Endometrial microvascular endothelial cells (primary cell): Measurements from ENCODE around the gene KLK12. TPM values are rescaled to one million over a fixed set of nuclear protein-coding genes. Genes with fewer than 3 reads are reported as not detected.

Experiments used
- in situ Hi-C: cut with HindIII; loops from 2 replicates; pipeline ENCODE4 v1.10.0; 2017; ENCODE audit warnings: low sequenced_read_pairs, low pct_unique_long_range_greater_than_20kb; ENCODE audit errors: inconsistent ontology term
- total RNA-seq: library from RNA; depleted of rRNA; stranded (reverse); fragments of >200 nt; gene quantifications from one replicate; pipeline ENCODE4 v1.2.3, GENCODE V29; 2015; ENCODE audit errors: inconsistent ontology term

Gene KLK12
- total RNA-seq, 1 donor from 2014 or later: not detected

- in situ Hi-C loops: no loop called here
Observed at GRCh38 chr19:51020988-51021651, 13.7 kb downstream of the KLK12 start.

- in situ Hi-C loops: no loop called here
Observed at GRCh38 chr19:51019544-51019925, 15.3 kb downstream of the KLK12 start, which contains the start of gene KLK10. KLK10 (minus strand) TSS chr19:51019709; CDS start chr19:51019130, 579 bp downstream.

- in situ Hi-C loops: no loop called here
Observed at GRCh38 chr19:51018745-51019543, 15.9 kb downstream of the KLK12 start.

DNA sequence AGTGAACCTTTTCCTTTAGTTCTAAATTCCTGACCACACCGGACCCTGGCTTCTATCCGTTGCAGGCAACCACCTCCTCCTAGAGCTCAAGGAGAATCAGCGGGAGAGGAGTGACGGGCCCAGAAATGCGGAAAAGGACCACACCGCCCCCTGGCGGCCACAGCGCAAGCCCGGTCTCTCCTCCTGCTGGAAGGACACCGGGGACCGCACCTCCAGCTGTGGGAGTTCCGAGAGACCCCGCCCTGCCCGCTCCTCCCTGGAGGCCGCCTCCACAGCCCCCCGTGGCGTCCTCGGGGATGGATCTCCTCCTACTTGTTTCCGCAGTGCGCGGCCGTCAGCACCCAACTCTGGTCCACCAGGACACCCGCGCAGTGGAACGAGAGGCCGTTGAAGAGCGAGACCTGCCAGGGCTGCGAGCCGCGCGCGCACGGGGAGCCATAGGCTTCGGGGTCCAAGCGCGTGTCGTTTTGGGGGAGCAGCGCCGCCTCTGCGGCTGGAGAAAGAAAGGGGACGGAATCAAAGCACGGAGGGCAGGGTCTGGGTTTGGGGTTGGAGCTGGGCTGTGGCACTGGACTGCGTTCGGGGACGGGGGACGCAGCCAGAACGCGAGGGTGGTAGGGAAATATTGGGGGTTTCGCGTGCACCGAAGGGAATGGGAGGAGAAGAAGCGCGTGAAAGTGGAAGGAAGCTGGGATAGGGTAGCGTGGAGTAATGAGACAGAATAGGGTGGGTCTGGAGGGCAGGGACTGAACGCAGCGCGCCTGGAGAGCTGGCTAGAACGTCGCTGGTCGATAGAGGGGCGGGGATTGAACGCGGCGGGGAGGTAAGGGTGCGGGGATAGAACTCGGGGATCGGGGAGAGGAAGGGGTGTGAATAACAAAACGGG is 17.8 kb downstream of the KLK12 start:
- in situ Hi-C loops: no loop called here

- in situ Hi-C loops: no loop called here
Observed at GRCh38 chr19:51015691-51016267, 19.0 kb downstream of the KLK12 start.

- in situ Hi-C loops: no loop called here
Observed at GRCh38 chr19:51014242-51014641, 20.6 kb downstream of the KLK12 start.

DNA sequence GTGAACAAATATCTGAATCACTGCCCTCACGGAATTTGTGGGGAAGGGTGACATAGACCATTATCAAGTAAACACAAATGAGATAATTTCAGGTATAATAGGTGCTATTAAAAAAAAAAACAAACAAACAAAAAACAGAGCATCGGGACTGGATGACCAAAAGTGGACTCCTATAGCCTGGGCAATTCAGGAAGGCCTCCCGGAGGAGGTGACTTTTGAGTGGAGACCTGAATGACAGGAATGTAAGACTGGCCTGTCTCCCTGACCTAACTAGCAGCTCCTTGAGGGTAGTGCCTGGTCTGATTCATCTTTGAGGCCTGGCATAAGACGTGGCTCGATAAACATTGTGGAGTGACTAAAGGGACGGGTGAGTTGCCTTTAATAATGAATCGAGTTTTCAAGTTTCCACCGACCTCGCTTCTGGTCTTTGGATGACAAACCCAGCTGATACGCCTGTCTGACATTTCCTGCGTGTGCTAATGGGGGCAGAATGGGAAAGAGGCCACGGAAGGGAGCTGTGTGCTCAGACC is 22.1 kb downstream of the KLK12 start:
- in situ Hi-C loops: no loop called here

DNA sequence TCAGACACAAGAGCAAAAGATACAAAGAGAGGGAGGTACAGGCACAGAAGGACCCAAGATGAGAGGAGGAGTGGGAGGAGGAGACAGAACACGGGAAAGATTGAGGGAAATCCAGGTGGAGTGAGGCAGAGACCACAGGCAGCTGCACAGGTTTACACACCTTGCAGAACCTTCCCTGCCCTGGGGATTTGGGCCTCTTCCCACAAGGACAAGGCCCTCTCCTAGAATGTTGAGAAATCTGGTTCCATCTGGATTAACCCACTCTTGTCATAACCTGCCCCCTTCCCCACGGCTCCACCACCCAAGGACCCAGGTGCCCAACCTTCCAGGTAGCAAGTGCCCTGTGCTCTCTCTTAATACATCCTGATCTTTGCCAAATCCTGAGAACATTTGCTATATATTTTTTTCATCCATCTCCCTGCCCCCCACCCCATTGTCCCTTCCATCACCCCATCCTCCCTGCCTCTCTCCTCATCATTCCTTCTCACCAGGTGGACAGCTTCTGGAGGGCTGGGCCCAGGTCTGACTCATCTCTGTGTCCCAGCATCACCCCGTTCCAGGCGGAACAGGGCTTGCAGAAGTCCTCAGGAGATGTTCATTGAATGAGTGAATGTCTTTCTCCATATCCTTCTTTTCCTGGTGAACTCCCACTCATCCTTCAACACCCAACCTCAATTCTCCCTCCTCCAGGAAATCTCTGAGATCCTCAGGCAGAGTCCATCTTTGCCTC is 24.6 kb downstream of the KLK12 start:
- in situ Hi-C loops: no loop called here

DNA sequence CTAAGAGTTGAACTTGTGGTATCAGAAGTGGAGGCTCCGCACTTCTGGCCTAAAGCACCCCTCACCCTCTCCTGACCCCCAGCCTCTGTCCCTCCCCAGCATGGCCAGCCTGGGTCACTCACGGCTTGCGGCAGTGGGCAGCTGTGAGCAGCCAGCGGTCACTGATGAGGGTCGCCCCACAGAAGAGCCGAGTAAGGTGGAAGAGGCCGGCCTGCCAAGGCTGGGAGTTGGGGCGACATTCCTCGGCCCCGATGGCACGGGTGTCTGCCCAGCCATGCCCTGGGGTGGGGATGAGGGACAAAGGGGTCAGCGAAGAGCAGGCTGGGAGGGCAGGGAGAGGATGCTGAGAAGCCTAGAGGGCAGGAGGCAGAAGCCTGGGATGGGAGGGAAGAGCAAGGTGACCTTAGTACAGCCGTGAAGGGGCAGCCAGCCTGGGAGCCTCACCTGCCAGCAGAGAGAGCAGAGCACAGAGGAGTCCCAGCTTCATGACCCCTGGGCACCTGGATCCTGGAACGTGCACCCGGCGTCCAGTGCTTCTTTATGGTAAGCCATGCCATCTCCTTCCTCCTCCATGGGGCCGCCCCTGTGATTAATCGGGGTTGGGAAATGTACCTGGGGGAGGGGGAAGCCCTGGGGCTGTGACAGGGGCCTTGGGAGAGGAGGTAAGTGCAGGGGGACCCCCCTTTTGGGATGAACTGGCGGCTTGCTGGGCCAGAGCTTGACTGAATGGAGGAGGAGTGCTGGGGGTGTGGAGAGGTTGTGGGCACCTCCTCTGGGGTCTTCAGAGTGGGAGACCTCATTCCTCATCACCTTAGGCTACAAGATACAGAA is 25.5 kb downstream of the KLK12 start:
- in situ Hi-C loops: no loop called here

DNA sequence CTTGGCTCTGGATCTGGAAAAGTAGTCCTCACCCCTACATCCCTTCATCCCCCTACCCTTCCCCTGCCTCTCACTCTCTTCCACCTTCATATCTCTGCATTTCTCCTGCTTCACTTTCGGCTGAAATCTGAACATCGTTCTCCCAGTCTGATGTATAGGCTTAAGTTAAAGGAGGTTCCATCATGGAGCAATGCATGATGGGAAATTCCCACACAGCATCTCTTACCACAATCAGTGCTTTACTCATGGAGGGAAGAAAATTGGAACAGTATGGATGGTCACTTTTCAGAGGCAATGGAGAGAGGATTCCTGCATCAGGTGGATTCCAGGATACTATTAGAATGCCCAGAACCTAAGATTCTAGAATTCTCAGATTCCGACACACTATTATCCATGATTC is 27.3 kb downstream of the KLK12 start:
- in situ Hi-C loops: no loop called here

- in situ Hi-C loops: no loop called here
Observed at GRCh38 chr19:51006406-51006805, 28.4 kb downstream of the KLK12 start.

DNA sequence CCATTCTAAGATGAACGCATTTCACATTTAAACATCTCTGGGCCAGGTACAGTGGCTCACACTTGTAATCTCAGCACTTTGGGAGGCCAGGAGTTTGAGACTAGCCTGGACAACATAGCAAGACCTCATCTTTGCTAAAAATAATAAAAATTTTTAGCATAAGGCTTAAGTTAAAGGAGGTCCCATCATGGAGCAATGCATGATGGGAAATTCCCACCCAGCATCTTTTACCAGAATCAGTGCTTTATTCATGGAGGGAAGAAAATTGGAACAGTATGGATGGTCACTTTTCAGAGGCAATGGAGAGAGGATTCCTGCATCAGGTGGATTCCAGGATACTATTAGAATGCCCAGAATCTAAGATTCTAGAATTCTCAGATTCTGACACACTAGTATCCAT is 29.6 kb downstream of the KLK12 start:
- in situ Hi-C loops: no loop called here

- in situ Hi-C loops: no loop called here
Observed at GRCh38 chr19:51003316-51003715, 31.5 kb downstream of the KLK12 start.

- in situ Hi-C loops: no loop called here
Observed at GRCh38 chr19:51002542-51003311, 32.1 kb downstream of the KLK12 start.

- in situ Hi-C loops: no loop called here
Observed at GRCh38 chr19:51002089-51002532, 32.7 kb downstream of the KLK12 start.

GRCh38 chr19:51001515-51001914 is 33.3 kb downstream of the KLK12 start, which contains the start of gene KLK8:
KLK8 (minus strand) TSS chr19:51001604; CDS start chr19:51001167, 437 bp downstream.
- in situ Hi-C loops: no loop called here

GRCh38 chr19:51000981-51001380 is 33.8 kb downstream of the KLK12 start:
- in situ Hi-C loops: no loop called here
